NCI-H510A (cell line): ENCODE results near the gene LPP.
"Not testable (repeated sequence)": the region's sequence is repeated elsewhere in the genome, so short reads cannot be mapped to it uniquely, and the experiment has no call there.

Source experiments
- DNase-seq: peaks from one replicate; lab custom pipeline; 2025; lab: John Stamatoyannopoulos, UW

LPP gene

GRCh38 chr3:188677344-188677743, 523.4 kb downstream of the LPP start:
- no peak for DNase-seq

DNA sequence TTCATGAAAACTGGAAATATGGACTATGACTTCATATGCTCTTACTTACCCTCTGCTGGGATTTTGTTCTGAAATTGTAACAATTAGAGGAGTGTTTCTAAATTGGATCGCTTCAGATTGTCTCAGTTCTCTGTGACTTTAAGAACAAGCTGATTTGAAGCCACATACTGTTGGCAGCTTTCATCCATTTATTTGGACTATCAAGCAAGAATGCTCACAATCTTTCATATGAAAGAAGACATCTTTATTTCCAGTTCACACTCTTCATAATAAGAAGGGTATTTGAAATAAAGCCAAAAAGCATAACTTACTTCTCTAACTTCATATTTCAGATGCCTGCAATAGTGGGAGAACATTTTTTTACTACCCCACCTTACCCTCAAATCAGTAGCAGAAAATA, 526.2 kb downstream of the LPP start:
- DNase-seq, result no peak

DNA sequence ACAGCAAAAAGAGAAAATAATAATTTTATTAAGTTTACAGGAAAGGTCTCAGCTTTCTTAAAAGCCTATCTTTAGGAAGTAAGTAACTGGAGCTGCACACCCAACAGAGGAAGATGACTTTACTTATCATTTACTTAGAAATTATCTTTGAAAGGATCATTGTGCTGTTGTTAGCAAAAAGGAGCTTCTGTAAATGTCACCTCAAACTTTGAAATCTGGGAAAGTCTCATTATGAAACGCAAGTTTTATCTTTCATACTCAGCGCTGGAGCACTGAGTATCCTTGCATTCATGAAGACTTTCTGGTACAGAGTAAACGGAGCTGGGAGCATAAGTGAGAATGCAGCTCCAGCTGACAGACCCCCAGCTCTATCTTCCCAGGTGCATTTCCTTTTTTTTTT, 526.6 kb downstream of the LPP start:
- no peak for DNase-seq

DNA sequence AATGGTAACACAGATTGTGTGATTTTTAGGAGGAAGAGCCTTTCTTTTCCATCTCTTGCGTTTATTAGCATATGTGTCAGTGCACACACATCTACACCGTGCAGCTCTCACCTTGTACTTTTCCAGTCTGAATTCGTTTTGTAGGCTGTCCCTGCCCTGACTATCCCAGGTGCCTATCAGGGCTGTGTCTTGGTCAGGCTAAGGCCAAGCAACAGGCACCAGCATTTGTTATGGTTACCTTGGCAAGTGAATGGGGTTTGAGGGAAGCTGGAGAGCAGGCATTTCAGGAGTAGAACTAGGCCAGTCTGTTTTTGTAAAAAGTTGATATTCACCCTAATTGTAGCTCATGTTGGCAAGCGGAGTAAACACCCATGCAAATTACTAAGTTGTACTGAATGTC, 528.4 kb downstream of the LPP start:
- no peak for DNase-seq

DNA sequence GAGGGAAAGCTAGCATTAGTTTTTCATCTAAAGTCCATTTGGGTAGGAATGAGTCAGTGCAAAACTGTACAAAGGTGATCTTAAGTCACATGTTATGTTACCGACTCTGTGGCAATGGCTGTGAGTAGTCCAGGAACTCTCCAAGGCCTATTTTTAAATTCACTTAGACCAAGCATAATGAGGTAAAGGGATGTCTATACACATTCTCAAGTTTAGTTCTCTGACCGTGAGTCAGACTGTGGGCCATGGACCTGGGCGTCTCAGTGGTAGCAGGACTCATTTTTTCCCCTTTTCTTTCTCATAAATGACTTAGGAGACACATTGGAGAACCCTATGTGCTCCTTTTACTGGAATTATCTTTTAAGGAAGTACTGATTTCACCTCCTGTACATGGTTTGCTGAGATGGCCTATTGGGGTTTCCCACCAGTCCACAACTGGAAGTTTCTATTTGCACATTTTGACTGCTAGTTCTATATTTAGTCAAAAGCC, 529.1 kb downstream of the LPP start:
- DNase-seq, result no peak

- DNase-seq, result no peak
Observed at GRCh38 chr3:188684276-188684675, 530.3 kb downstream of the LPP start.

GRCh38 chr3:188685789-188686188, 531.8 kb downstream of the LPP start:
- DNase-seq, result no peak

DNA sequence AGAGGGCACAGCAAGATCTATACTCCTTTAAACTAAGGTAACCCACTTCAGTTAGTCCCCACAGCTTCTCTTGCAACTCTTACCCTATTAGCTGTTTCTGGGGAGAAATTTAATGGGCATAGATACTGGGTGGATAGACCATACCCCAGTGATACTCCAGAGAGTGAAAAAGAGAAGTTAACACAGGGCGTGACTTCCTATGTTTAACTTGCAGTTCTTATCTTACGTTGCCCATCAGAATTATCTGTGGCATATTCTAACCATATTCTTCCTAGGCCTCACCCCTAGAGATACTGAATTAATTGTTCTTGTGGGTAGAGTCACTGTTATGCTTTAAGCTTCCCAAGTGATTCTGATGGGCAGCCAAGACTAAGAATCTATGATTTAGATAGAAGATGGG, 532.4 kb downstream of the LPP start:
- DNase-seq, result no peak

GRCh38 chr3:188687389-188687788, 533.4 kb downstream of the LPP start:
- DNase-seq, result no peak

DNA sequence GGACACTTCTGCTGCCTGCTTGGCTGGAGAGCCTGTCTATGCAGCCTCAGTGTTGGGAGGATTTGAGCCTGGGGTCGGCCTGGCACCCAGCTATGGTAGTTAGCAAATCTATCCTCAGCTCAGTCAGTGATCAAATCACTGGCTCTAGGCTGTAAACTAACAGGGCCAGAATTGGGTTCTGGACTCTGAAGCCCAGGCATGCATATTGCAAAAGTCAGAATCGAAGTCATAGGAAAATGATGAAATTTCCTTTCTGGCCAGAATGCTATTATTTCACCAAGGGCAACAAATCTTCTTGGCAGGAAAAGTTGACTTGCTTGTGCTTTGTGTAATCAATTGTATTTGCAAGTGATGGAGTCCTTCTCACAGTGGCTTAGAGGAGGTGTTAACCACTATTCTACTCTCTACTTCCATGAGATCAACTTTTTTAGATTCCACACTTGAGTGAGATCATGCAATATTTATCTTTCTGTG, 535.2 kb downstream of the LPP start:
- DNase-seq, result no peak

DNA sequence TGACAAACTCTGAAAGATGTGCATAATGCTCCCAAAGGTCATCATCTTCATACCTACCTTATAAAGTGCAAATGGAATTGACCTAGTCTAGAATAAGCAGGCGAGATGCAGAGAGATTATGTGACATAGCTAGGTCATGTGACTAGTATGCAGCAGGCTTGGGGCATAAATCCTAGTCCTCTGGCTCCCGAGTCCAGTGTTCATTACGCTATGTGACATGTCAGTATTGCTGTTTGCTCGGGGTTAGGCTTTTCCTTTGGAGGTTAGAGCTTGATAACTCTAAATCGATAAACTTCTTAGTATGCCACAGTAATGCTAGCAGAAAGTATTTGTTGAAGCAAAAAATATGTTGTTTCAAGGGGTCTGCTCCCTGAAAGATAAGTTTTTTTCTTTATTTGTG, 536.1 kb downstream of the LPP start:
- DNase-seq, result no peak

GRCh38 chr3:188691004-188691403, 537.0 kb downstream of the LPP start:
- DNase-seq, result no peak

- DNase-seq, result no peak
Observed at GRCh38 chr3:188691665-188692064, 537.7 kb downstream of the LPP start.

DNA sequence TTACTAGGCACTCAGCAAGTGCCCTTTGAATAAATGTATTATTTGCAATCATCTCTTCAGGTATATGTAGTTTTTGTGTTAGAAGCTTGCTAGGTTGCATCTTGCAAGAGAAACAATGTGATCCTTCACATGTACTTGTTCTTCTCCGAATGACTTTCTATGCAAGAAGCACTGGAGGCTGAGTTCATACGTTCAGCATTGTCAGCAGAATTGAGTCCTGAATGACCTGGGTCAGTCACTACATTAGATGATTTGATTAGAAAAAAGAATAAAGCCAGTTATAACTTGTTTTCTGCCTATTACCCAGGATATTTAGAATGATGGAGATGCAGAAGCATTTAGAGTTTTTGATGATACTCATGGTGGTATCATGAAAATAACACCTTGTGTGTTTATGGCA, 538.7 kb downstream of the LPP start:
- DNase-seq, result no peak

DNA sequence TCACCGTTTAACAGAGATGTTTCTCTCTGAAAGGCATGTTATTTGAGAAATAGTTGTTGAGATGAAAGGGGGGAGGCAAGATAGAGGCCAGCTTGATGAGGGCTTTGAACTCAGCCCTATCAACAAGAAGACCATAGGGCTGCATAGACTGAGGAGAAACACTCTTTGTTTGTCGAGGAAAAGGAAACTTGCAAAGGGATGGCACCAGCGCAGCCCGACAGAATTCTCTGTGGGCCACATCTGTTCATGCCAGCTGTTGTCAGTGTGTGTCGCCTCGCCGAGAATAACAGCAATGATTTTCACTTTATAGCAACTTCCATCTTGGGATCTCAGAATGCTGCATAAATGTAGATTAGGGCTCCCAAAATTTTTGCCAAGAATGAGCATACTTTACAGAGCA, 539.5 kb downstream of the LPP start:
- DNase-seq, result no peak

- DNase-seq, result no peak
Observed at GRCh38 chr3:188695241-188695640, 541.3 kb downstream of the LPP start.

DNA sequence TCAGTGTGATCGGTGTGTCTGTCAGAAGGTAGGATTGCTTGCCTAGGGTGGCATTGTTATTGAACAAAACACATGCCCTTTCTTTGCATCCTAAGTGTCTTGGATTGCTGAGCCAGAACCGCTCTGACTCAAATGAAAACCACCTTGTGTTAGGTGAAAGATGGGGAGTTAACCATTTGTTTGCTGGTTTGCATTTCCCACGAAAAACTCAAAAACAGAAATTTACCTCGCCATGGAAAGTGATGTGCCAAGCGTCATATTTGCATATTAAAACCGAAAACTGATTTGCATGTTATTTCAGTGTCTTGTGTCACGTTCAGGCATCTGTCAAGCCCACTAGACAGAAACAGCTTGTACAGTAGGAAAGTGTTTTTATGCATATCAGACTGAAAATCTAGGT, 543.2 kb downstream of the LPP start:
- DNase-seq, result no peak

DNA sequence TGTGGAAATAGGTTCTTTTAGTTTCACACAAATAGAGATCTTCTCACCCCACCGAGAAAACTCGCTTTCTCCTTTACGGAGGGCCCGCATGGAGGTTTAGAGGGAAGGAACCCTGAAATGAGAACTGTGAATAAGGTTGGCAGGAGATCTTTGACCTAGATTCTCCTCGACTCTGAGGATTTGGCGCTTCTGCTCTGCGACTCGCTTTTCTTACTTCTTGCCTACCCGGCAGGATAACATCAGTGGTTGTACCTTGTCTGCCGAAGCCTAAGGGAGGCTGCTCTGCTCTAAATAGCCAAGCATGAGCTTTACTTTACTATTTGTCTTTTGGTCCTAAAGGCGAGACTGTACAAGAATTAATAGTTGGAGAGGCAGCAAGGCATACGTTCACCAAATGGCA, 544.5 kb downstream of the LPP start:
- DNase-seq, result no peak

DNA sequence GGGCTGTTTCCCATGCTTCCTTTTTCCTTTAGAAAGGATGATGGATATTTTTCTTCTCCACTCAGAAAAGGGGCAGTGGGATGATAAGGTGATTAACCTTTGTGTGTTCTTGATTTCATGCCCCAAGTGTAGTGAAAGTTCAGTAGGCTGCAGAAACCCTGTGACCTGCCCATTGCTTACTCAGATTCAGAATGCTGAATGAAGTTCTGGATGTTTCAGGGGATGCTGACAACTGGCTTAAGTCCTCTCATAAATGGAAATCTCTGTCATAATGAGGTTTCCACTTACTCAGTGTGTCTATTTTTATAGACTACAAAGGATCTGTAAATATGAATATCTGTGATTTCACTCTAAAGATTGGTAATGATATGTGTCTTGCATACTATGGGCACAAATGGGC, 546.5 kb downstream of the LPP start:
- no peak for DNase-seq

DNA sequence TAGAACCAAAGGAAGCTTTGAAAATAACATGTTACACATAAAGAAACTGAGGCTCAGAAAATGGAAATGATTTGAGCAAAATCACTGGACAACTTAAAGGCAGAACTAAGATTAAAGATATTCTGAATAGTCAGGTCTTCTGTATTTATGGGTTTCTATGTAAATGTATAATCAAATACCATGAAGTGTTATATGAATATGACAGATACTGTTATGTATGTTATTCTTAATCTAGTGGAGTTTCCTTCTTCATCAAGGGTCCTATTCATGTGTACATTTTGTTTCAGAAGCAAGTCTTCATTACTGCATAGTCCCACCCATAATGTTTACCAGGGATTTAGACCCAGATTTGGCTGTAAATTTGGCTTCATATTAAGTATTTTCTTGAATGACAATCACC, 547.0 kb downstream of the LPP start:
- DNase-seq, result no peak

DNA sequence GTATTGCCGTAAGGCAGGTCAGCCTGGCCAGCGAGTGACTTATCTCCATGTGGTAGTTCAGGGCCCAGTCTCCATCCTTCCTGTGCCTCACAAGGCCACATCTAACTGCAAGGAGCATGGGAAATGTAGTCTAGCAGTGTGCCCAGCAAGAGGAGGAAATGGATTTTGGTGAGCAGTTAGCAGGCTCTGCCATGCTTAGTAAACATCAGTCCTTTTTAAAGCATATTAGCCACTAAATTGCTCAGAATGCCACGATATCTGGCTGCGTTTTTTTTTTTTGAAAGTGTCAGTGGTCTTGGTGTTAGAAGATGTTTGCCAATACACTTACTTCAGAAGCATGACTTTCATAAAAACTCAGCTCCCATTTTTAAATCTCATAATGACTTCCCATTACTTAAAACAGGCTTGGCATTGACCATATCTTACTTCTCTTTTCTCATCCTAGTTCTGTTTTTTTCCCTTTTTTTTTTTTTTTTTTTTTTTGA, 547.6 kb downstream of the LPP start:
- DNase-seq, result no peak

DNA sequence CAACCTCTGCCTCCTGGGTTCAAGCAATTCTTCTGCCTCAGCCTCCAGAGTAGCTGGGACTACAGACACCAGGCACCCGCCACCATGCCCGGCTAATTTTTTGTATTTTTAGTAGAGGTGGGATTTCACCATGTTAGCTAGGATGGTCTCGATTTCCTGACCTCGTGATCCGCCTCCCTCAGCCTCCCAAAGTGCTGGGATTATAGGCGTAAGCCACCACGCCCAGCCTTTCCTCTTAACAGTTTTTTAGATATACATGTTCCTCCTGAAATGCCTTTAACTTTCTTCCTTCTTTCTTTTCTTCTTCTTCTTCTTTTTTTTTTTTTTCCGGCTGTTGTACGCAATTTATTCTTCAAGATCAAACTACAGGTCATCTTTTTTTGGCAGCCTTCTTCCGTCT, 548.1 kb downstream of the LPP start:
- DNase-seq, result not testable (repeated sequence)

GRCh38 chr3:188706176-188706575, 552.2 kb downstream of the LPP start:
- DNase-seq, result no peak

DNA sequence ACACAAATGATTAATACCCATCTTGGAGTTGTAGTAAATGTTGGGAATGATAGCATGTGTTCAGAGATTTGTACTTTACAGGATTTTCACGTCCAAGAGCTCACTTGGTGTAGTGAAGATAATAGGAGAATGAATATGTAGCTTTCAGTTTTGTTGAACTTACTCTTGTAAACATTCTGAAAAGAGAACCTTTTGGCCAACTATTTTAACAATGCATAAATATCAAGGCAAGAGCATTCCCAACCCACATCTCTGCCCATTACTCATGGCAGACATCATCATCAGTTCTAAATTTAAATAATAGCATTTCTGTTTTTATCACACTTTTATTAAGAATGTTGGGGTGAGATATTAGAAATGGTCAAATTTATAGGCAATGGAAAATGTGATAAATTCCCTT, 552.6 kb downstream of the LPP start:
- no peak for DNase-seq
